ENCODE measurements around the gene CACNB2. TPM values are rescaled to one million over a fixed set of nuclear protein-coding genes. Genes with fewer than 3 reads are reported as not detected.
A peak's percentile ranks its signal among the peaks of the same experiment; 100 is the strongest.

Gene CACNB2
- total and polyA plus RNA-seq, 2 experiments from 2014 or later: 101 to 172 TPM

GRCh38 chr10:18157881-18158280 is 17.7 kb downstream of the CACNB2 start:
- no peaks in the 10 kb centered on the region for H3K4me1 ChIP-seq (ENCODE audit: low read depth)
- DNase-seq (ENCODE audit: low read depth in 1 of 2, low spot score in 1 of 2): peak in 1 of 2 donors; percentile 37
- no peak overlapping the region for H3K4me3 ChIP-seq
- no peak for TF ChIP-seq CTCF (IDR thresholded peaks at IDR 0.05; ENCODE audit: low read depth, low read length)
- no peaks in the 10 kb centered on the region for H3K27me3 ChIP-seq
- H3K9me3 ChIP-seq (ENCODE audit: low read depth): no peaks in the 10 kb centered on the region
- H3K36me3 ChIP-seq: peaks cover 26% of the 10 kb centered on the region
- H3K27ac ChIP-seq: peak overlapping the region; percentile 27

- Histone ChIP-seq H3K27me3 (no peaks in the 10 kb centered on the region), H3K4me1 (ENCODE audit: low read depth) (peaks cover 4% of the 10 kb centered on the region), H3K36me3 (peaks cover 22% of the 10 kb centered on the region), H3K27ac (peak overlapping the region; percentile 27), H3K4me3 (no peak overlapping the region), H3K9me3 (ENCODE audit: low read depth) (no peaks in the 10 kb centered on the region)
- peak in 1 of 2 donors; percentile 52 for DNase-seq (ENCODE audit: low read depth in 1 of 2, low spot score in 1 of 2)
- no peak for TF ChIP-seq CTCF (IDR thresholded peaks at IDR 0.05; ENCODE audit: low read depth, low read length)
Measured at GRCh38 chr10:18158773-18159265, 18.6 kb downstream of the CACNB2 start.

GRCh38 chr10:18159557-18159956 is 19.3 kb downstream of the CACNB2 start:
- Histone ChIP-seq H3K4me1 (ENCODE audit: low read depth) (peaks cover 9% of the 10 kb centered on the region), H3K9me3 (ENCODE audit: low read depth) (no peaks in the 10 kb centered on the region), H3K27me3 (no peaks in the 10 kb centered on the region), H3K4me3 (no peak overlapping the region), H3K36me3 (peaks cover 20% of the 10 kb centered on the region), H3K27ac (no peak overlapping the region)
- no peak for TF ChIP-seq CTCF (IDR thresholded peaks at IDR 0.05; ENCODE audit: low read depth, low read length)
- no peak for DNase-seq (ENCODE audit: low read depth in 1 of 2, low spot score in 1 of 2)

GRCh38 chr10:18162021-18162627 is 21.9 kb downstream of the CACNB2 start:
- no peak for TF ChIP-seq CTCF (IDR thresholded peaks at IDR 0.05; ENCODE audit: low read depth, low read length)
- DNase-seq (ENCODE audit: low read depth in 1 of 2, low spot score in 1 of 2): no peak

GRCh38 chr10:18164093-18164492 is 23.9 kb downstream of the CACNB2 start:
- TF ChIP-seq CTCF (IDR thresholded peaks at IDR 0.05; ENCODE audit: low read depth, low read length): no peak
- H3K27ac ChIP-seq: peak overlapping the region; percentile 76
- H3K9me3 ChIP-seq (ENCODE audit: low read depth): no peaks in the 10 kb centered on the region
- peaks cover 9% of the 10 kb centered on the region for H3K4me1 ChIP-seq (ENCODE audit: low read depth)
- H3K4me3 ChIP-seq: no peak overlapping the region
- H3K36me3 ChIP-seq: peaks cover 11% of the 10 kb centered on the region
- peak in 1 of 2 donors; percentile 42 for DNase-seq (ENCODE audit: low read depth in 1 of 2, low spot score in 1 of 2)
- no peaks in the 10 kb centered on the region for H3K27me3 ChIP-seq

More at GRCh38 chr10:18162021-18162627, 21.9 kb downstream of the CACNB2 start:
- Histone ChIP-seq H3K27me3 (no peaks in the 10 kb centered on the region), H3K36me3 (peaks cover 11% of the 10 kb centered on the region), H3K4me3 (no peak overlapping the region), H3K27ac (peak overlapping the region; percentile 2), H3K9me3 (ENCODE audit: low read depth) (no peaks in the 10 kb centered on the region), H3K4me1 (ENCODE audit: low read depth) (peaks cover 9% of the 10 kb centered on the region)

All from cardiac muscle cell (in vitro differentiated cells and primary cell).